Activated T-cell treated with anti-CD3 and anti-CD28 coated beads, Interleukin-2, amount 50 U/mL, for 4 hours (primary cell): ENCODE data around the gene FRMD5. TPM values are rescaled to one million over a fixed set of nuclear protein-coding genes. Genes with fewer than 3 reads are reported as not detected.
"Not testable (repeated sequence)": the region's sequence is repeated elsewhere in the genome, so short reads cannot be mapped to it uniquely, and the experiment has no call there.

ENCODE experiments used
- ATAC-seq, 2 donors: fragments of 200-7000 bp; cut with Tn5 transposase; one replicate each; pipeline ENCODE4 v1.10.0; 2021
- DNase-seq: peaks from one replicate; pipeline ENCODE4 v3.0.0-alpha.2; 2020
- H3K27me3 Mint-ChIP-seq: one replicate; pipeline ENCODE4 v1.8.0; 2021; ENCODE audit warnings: low read depth, mixed read lengths
- H3K36me3 Mint-ChIP-seq: one replicate; pipeline ENCODE4 v1.8.0; 2022; ENCODE audit warnings: mixed read lengths; ENCODE audit not compliant: insufficient read depth
- H3K4me1 Mint-ChIP-seq: one replicate; pipeline ENCODE4 v1.8.0; 2021; ENCODE audit warnings: low read depth, mixed read lengths
- H3K4me3 Mint-ChIP-seq: one replicate; pipeline ENCODE4 v1.8.0; 2021; ENCODE audit warnings: mild to moderate bottlenecking, moderate library complexity, mixed read lengths
- H3K9me3 Mint-ChIP-seq: one replicate; pipeline ENCODE4 v1.8.0; 2021; ENCODE audit warnings: mixed read lengths
- total RNA-seq, 3 donors: library from RNA; stranded (reverse); gene quantifications; one replicate each; pipeline ENCODE4 v1.2.1, GENCODE V29; 2021

Gene FRMD5
- under 1 TPM in 2 of 3 donors, not detected in 1; 0.13 TPM for total RNA-seq

GRCh38 chr15:44195151-44195740 lies at the start of gene FRMD5:
FRMD5 (minus strand) TSS chr15:44195271.
- Mint-ChIP-seq H3K27me3 (peaks cover 59% of the 10 kb centered on the region), H3K4me1 (peaks cover 14% of the 10 kb centered on the region), H3K9me3 (no peaks in the 10 kb centered on the region), H3K36me3 (no peaks in the 10 kb centered on the region), H3K4me3 (peak within 1 kb of the TSS; percentile 85)
- ATAC-seq = peak; percentile 96 to 97
- DNase-seq = peak; percentile 81

DNA sequence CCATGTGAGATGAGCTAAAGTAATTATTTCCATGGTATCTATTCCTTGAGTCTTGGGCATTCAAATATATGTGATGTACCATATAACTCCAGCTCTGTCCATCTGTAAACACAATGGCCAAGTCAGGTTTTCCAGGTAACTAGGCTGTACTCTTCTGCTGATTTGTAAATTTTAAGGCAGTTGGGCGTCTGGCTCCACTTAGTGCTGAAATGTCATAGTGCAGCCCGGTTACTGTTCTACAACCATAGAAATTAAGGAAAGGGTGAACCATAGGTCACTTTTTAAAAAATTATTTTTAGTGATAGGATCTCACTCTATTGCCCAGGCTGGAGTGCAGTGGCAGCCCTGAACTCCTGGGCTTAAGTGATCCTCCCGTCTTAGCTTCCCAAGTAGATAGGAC lies 48.8 kb upstream of the FRMD5 start:
- ATAC-seq (no peak), DNase-seq (no peak)
- Mint-ChIP-seq H3K4me3 (no peak overlapping the region), H3K9me3 (no peaks in the 10 kb centered on the region), H3K27me3 (peaks cover 8% of the 10 kb centered on the region), H3K36me3 (no peaks in the 10 kb centered on the region), H3K4me1 (no peaks in the 10 kb centered on the region)

DNA sequence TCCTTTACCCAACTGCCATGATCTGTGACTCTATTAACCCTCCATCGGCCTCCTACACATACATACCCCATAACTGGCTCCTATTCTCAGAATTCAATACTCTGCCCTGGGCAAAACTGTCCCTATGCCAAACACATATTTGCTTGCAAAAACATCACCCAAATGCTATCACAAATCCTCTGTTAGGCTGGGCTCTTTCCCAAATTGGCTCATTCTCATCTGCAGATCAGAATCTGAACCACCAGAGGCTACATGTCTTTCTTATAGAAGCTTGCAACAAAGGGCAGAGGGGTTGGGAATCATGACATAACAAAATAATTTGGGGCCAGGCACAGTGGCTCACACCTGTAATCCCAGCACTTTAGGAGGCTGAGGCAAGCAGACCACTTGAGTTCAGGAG lies 48.1 kb upstream of the FRMD5 start:
- ATAC-seq (no peak), DNase-seq (no peak)
- H3K4me1 Mint-ChIP-seq = no peaks in the 10 kb centered on the region
- no peak overlapping the region for H3K4me3 Mint-ChIP-seq
- H3K9me3 Mint-ChIP-seq = no peaks in the 10 kb centered on the region
- H3K27me3 Mint-ChIP-seq = peaks cover 4% of the 10 kb centered on the region
- no peaks in the 10 kb centered on the region for H3K36me3 Mint-ChIP-seq

DNA sequence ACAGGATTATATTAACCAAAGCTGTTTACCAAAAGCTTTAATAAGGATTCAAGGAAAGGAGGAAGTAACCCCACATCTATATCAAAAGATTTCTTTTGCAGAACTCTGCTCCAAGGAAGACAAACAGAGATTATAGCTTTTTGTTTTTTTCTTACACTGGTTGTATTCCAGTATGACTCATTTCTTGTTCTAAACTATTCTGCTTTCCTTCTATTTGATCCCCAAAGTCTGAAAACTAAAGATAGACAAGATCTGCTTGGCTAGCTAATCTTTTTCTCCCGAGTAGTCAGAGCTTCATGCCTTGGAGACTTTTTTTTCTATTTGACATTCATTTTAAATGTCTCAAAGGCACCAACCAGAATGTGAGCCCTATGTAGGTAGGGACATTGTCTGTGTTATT lies 36.8 kb upstream of the FRMD5 start:
- Mint-ChIP-seq H3K9me3 (no peaks in the 10 kb centered on the region), H3K4me1 (no peaks in the 10 kb centered on the region), H3K36me3 (no peaks in the 10 kb centered on the region), H3K4me3 (no peak overlapping the region), H3K27me3 (peaks cover 5% of the 10 kb centered on the region)
- ATAC-seq (no peak), DNase-seq (no peak)

DNA sequence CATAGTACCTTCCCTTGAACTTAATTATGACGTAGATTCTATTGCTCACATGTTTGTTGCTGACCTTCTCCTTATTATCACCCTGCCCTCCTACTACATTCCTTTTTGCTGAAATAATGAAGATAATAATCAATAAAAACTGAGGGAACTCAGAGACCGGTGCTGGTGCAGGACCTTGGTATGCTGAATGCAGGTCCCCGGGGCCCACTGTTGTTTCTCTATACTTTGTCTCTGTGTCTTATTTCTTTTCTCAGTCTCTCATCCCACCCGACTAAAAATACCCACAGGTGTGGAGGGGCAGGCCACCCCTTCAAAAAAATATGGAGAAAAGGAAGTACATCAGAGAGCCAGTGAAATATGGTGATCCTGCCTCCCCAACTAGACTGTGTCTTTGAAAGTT lies 34.2 kb upstream of the FRMD5 start:
- ATAC-seq, H3K9me3 Mint-ChIP-seq, H3K4me3 Mint-ChIP-seq, H3K36me3 Mint-ChIP-seq, DNase-seq, H3K4me1 Mint-ChIP-seq: not testable (repeated sequence)
- peaks cover 15% of the 10 kb centered on the region for H3K27me3 Mint-ChIP-seq

- no peak for DNase-seq
- H3K36me3 Mint-ChIP-seq = no peaks in the 10 kb centered on the region
- H3K27me3 Mint-ChIP-seq = peaks cover 17% of the 10 kb centered on the region
- no peaks in the 10 kb centered on the region for H3K9me3 Mint-ChIP-seq
- H3K4me3 Mint-ChIP-seq = no peak overlapping the region
- H3K4me1 Mint-ChIP-seq = no peaks in the 10 kb centered on the region
- no peak for ATAC-seq
Measured at GRCh38 chr15:44227584-44227983, 32.5 kb upstream of the FRMD5 start.

- H3K4me3 Mint-ChIP-seq = not testable (repeated sequence)
Measured at GRCh38 chr15:44227001-44227400, 31.9 kb upstream of the FRMD5 start.

GRCh38 chr15:44222478-44222877 lies 27.4 kb upstream of the FRMD5 start:
- Mint-ChIP-seq H3K9me3 (no peaks in the 10 kb centered on the region), H3K4me3 (no peak overlapping the region), H3K36me3 (no peaks in the 10 kb centered on the region), H3K4me1 (no peaks in the 10 kb centered on the region), H3K27me3 (peaks cover 27% of the 10 kb centered on the region)
- DNase-seq (no peak), ATAC-seq (no peak)

More at GRCh38 chr15:44227001-44227400, 31.9 kb upstream of the FRMD5 start:
- H3K4me1 Mint-ChIP-seq, DNase-seq, H3K36me3 Mint-ChIP-seq, H3K9me3 Mint-ChIP-seq, ATAC-seq: not testable (repeated sequence)
- H3K27me3 Mint-ChIP-seq = peaks cover 20% of the 10 kb centered on the region

- H3K4me3 Mint-ChIP-seq = no peak overlapping the region
- ATAC-seq (no peak), DNase-seq (no peak)
- no peaks in the 10 kb centered on the region for H3K4me1 Mint-ChIP-seq
- H3K27me3 Mint-ChIP-seq = peaks cover 19% of the 10 kb centered on the region
- H3K9me3 Mint-ChIP-seq = no peaks in the 10 kb centered on the region
- H3K36me3 Mint-ChIP-seq = no peaks in the 10 kb centered on the region
Measured at GRCh38 chr15:44219073-44219472, 24.0 kb upstream of the FRMD5 start.

DNA sequence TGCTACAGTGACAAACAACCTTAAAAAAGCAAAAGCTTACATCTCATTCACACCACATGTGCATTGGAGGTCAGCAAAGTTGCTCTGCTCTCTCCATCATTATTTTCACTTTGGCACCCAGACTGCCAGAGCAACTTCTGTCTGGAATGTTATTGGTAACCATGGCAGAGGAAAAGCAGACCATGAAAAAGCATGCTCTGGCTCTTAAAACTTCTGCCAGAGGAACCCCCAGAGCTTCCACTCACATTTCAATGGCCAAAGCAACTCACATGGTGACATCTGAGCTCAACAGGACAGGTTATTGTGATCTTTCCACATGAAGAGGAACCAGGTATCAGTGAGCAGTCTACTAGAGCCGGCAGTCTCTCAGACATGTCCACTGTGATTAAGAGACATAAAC lies 21.9 kb upstream of the FRMD5 start:
- DNase-seq = no peak
- Mint-ChIP-seq H3K27me3 (peaks cover 14% of the 10 kb centered on the region), H3K36me3 (no peaks in the 10 kb centered on the region), H3K9me3 (no peaks in the 10 kb centered on the region), H3K4me1 (no peaks in the 10 kb centered on the region), H3K4me3 (no peak overlapping the region)
- ATAC-seq = no peak

- H3K27me3 Mint-ChIP-seq = peaks cover 20% of the 10 kb centered on the region
Measured at GRCh38 chr15:44215594-44215993, 20.5 kb upstream of the FRMD5 start.

GRCh38 chr15:44208956-44209355 lies 13.9 kb upstream of the FRMD5 start:
- Mint-ChIP-seq H3K27me3 (peaks cover 11% of the 10 kb centered on the region), H3K36me3 (no peaks in the 10 kb centered on the region), H3K4me3 (no peak overlapping the region), H3K9me3 (no peaks in the 10 kb centered on the region), H3K4me1 (no peaks in the 10 kb centered on the region)
- DNase-seq (no peak), ATAC-seq (no peak)

More at GRCh38 chr15:44215594-44215993, 20.5 kb upstream of the FRMD5 start:
- H3K9me3 Mint-ChIP-seq = no peaks in the 10 kb centered on the region
- no peaks in the 10 kb centered on the region for H3K4me1 Mint-ChIP-seq
- H3K4me3 Mint-ChIP-seq = no peak overlapping the region
- no peak for ATAC-seq
- no peaks in the 10 kb centered on the region for H3K36me3 Mint-ChIP-seq
- no peak for DNase-seq

DNA sequence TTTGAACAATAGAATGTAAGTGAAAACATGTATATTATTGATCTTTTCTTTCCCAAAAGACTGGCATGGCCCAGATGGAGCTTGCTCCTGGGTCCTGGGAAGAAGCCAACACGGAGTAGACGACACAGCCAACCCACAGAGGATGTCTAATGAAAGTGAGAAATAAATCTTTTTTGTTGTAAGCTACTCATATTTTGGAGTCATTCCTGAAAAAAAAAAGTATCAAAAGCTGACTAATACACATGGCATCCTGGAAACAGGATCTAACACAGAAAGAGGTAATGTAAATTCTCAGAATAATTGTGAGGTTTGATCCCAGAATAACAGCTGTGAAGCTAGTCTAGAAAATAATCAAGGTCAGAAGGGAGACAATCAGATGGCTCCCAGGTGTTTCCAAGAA lies 12.6 kb upstream of the FRMD5 start:
- H3K27me3 Mint-ChIP-seq = peaks cover 15% of the 10 kb centered on the region
- ATAC-seq (no peak), DNase-seq (no peak)
- no peaks in the 10 kb centered on the region for H3K9me3 Mint-ChIP-seq
- H3K4me3 Mint-ChIP-seq = no peak overlapping the region
- no peaks in the 10 kb centered on the region for H3K4me1 Mint-ChIP-seq
- no peaks in the 10 kb centered on the region for H3K36me3 Mint-ChIP-seq

GRCh38 chr15:44199393-44199792 lies 4.3 kb upstream of the FRMD5 start:
- no peak overlapping the region for H3K4me3 Mint-ChIP-seq
- no peaks in the 10 kb centered on the region for H3K9me3 Mint-ChIP-seq
- H3K27me3 Mint-ChIP-seq = peaks cover 46% of the 10 kb centered on the region
- no peaks in the 10 kb centered on the region for H3K36me3 Mint-ChIP-seq
- peaks cover 7% of the 10 kb centered on the region for H3K4me1 Mint-ChIP-seq
- ATAC-seq = no peak
- no peak for DNase-seq

DNA sequence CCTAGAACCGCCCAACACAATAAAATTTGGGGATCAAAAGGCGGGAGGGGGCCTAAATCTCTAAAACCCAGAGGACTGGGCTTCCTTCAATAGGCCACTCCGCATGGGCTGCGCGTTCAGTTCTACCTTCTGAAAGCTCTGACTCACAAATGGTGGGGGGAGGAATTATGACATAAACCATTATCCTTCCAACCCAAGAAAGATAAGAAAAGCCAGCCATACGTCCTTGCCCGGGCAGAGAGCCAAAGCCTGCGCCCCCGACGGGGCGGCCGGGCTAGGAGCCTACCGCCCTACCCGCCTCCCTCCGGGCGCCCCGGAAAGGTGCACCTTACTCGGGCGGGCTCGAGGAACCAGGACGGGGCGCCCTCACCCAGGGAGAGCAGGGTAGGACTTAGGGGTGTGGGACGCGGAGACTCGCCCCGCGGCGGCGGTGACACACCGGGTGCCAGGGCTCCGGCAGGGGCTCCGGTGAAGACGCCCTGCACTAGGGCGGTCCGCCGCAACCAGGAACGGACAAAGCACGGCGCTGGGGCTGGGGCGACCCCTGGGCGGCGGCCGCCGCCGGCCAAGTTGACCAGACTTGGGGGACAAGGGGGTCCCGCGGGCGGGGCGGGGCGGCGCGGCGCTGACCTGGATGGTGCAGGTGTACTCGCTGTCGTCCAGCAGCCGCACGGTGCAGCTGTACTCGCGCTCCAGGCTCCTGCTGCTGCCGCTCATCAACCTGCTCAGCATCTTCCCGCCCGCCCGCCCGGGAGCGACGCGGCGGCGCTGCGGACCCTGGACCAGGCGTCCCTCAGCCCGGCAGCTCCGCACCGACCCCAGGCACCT lies 534 bp downstream of the FRMD5 start:
- H3K4me3 Mint-ChIP-seq = peak overlapping the region; percentile 85
- H3K9me3 Mint-ChIP-seq = no peaks in the 10 kb centered on the region
- H3K4me1 Mint-ChIP-seq = peaks cover 14% of the 10 kb centered on the region
- peaks cover 65% of the 10 kb centered on the region for H3K27me3 Mint-ChIP-seq
- DNase-seq = peak; percentile 27
- ATAC-seq = peak; percentile 59 to 60
- no peaks in the 10 kb centered on the region for H3K36me3 Mint-ChIP-seq
